ENCODE results near the gene PRSS57. TPM values are rescaled to one million over a fixed set of nuclear protein-coding genes. Genes with fewer than 3 reads are reported as not detected.

Gene PRSS57
- total RNA-seq, 1 experiment from 2014 or later, result not detected

DNA sequence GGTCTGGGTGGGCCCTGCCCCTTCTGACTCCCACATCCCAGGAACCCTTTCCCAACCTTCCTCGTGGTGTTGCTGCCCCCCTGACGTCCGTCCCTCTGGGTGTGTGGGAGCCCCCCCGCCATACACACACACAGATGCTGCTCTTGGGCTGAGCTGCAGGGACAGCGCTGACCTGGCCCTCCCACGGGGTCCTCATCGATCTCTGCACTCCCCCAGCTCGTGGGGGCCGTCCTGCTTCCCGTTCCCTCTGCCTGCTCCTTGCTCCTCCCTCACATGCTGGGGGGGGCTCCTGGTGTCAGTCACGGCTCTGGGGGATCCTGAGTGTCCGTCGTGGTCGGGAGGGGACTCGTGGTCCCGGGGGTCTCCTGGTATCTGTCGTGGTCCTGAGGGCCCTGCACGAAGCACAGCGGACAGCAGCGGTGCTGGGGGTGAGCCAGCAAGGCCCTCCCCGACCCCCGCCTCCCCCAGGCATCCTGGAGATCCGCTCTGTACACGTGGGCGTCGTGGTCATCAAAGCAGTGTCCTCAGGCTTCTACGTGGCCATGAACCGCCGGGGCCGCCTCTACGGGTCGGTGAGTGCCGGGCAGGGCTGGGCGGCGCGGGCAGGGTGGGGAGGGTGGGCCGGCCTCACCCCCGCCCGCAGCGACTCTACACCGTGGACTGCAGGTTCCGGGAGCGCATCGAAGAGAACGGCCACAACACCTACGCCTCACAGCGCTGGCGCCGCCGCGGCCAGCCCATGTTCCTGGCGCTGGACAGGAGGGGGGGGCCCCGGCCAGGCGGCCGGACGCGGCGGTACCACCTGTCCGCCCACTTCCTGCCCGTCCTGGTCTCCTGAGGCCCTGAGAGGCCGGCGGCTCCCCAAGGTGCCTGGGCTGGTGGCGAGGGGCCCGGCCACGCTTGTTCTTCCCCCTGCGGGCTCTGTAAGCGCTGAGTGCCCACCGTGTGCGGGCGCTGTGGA lies 52.2 kb downstream of the PRSS57 start:
- Histone ChIP-seq H3K9me3 (replicated peaks) (no peaks in the 10 kb centered on the region), H3K4me3 (no peak overlapping the region), H3K27ac (no peak overlapping the region), H3K4me1 (replicated peaks) (peaks cover 14% of the 10 kb centered on the region), H3K36me3 (peaks cover 37% of the 10 kb centered on the region), H3K27me3 (replicated peaks) (no peaks in the 10 kb centered on the region; the same call in 1 of the 2 replicates)
- no peak for DNase-seq (ENCODE audit: low read depth in 1 of 2, low spot score in 2 of 2)

DNA sequence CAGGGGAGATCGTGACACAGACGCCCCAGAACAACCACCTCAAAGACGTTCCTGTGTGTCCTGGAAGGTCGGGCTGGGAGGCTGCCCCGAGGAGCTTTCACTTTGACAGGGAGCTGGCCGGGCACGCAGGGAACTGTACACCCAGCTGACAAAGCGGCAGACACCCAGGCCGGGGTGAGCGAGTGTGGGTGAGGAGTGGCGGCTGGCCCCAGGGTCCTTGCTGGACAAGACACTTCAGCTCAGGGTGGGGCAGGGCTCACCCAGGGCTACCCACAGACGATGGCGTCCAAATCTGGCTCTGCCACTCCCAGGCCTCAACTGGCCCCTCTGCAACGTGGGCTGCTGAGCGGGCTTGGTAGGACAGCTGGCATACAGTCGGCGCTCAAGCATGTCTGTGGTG lies 53.5 kb downstream of the PRSS57 start:
- Histone ChIP-seq H3K36me3 (peaks cover 23% of the 10 kb centered on the region), H3K27me3 (replicated peaks) (no peaks in the 10 kb centered on the region; the same call in 1 of the 2 replicates), H3K27ac (no peak overlapping the region), H3K4me3 (no peak overlapping the region), H3K4me1 (replicated peaks) (peaks cover 14% of the 10 kb centered on the region), H3K9me3 (replicated peaks) (no peaks in the 10 kb centered on the region)
- no peak for DNase-seq (ENCODE audit: low read depth in 1 of 2, low spot score in 2 of 2)

DNA sequence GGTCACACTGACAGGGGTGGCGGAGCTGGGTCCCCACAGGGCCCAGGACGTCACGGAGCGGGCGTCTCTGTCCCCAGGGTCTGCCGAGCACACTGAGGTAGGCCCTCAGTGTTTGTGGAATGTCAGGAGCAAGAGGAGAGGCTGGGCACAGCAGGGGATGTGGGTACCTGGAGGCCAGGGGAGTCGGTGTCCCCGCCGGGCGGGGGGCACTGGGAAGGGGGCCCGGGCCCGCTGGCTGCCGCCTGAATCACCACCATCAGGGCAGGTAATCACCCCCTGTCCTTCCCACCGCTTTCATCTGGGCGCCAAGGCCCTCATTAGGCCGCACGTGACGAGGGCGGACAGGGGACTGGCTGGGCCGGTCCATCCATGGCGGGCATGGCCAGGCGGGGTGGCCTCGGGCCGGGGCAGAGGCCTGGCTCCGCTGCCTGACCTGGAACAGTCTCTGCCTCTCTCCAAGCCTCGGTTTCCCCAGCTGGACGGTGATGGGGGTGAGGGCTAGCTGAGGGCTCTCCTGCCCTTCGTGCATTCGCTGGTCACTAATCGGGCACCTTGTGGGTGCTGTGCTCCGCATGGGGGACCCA lies 54.6 kb downstream of the PRSS57 start:
- Histone ChIP-seq H3K36me3 (peaks cover 13% of the 10 kb centered on the region), H3K9me3 (replicated peaks) (no peaks in the 10 kb centered on the region), H3K27ac (no peak overlapping the region), H3K4me1 (replicated peaks) (peaks cover 14% of the 10 kb centered on the region), H3K4me3 (no peak overlapping the region), H3K27me3 (replicated peaks) (no peaks in the 10 kb centered on the region; the same call in 1 of the 2 replicates)
- no peak for DNase-seq (ENCODE audit: low read depth in 1 of 2, low spot score in 2 of 2)

DNA sequence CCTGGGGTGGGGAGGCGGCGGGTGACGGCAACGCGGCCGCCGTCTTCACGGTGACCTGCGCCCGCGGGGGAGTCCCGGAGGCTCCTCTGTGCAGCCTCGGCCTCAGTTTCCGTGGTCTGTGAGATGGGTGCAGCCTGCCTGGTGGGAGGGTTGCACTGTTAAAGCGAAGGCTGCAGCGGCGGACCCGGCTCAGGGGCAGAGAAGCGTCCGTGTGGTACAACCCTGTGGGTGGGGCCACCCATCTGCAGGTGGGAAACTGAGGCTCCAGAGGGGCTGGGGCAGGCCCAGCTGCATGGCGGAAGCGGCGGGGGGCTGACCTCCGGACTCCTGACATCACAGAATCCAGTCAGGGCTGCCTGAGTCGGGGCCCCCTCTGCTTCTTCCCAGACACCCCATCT lies 55.1 kb downstream of the PRSS57 start:
- no peak overlapping the region for H3K27ac ChIP-seq
- peak overlapping the region; percentile 43 for H3K4me3 ChIP-seq
- peaks cover 9% of the 10 kb centered on the region for H3K36me3 ChIP-seq
- H3K27me3 ChIP-seq (replicated peaks), result no peaks in the 10 kb centered on the region; the same call in 1 of the 2 replicates
- peaks cover 14% of the 10 kb centered on the region for H3K4me1 ChIP-seq (replicated peaks)
- no peak for DNase-seq (ENCODE audit: low read depth in 1 of 2, low spot score in 2 of 2)
- H3K9me3 ChIP-seq (replicated peaks), result no peaks in the 10 kb centered on the region

DNA sequence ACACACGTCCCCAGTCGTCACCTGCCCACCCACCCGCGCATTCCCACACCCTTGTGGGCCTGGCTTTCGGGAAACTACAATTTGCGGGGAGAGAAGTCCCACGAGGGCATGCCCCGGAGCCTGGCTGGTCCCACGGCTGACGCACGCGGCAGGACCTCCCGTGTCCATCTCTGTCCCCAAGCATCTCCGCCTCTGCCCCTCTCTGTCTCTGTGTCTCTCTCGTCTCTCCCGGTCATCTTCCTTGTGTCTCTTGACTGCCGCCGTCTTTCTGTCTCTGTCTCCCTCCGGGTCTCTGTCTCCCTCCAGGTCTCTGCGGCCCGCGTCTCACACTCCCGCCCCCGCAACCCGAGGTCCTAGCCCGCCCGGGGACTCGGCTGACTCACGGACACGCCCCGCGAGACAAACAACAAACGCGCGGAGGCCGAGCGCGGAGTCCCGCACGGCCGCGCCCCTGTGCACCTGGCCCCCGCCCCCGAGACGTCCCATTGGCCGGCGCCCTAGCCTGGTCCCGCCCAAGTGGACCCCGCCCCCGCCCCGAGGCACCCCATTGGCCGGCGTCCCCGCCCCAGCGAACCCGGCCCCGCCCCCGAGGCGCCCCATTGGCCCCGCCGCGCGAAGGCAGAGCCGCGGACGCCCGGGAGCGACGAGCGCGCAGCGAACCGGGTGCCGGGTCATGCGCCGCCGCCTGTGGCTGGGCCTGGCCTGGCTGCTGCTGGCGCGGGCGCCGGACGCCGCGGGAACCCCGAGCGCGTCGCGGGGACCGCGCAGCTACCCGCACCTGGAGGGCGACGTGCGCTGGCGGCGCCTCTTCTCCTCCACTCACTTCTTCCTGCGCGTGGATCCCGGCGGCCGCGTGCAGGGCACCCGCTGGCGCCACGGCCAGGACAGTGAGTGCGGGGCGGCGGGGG lies 55.7 kb downstream of the PRSS57 start, which contains the start of gene FGF22:
Gene FGF22, plus strand, starts transcription at position 627 of the 908 bp plus-strand sequence. Its CDS starts 47 bp downstream, at position 674.
- no peaks in the 10 kb centered on the region; the same call in 1 of the 2 replicates for H3K27me3 ChIP-seq (replicated peaks)
- H3K4me1 ChIP-seq (replicated peaks), result peaks cover 14% of the 10 kb centered on the region
- peak; percentile 68 to 93 for DNase-seq (ENCODE audit: low read depth in 1 of 2, low spot score in 2 of 2)
- H3K36me3 ChIP-seq, result peaks cover 3% of the 10 kb centered on the region
- H3K9me3 ChIP-seq (replicated peaks), result no peaks in the 10 kb centered on the region
- no peak within 1 kb of the TSS for H3K27ac ChIP-seq
- H3K4me3 ChIP-seq, result peak within 1 kb of the TSS; percentile 43

DNA sequence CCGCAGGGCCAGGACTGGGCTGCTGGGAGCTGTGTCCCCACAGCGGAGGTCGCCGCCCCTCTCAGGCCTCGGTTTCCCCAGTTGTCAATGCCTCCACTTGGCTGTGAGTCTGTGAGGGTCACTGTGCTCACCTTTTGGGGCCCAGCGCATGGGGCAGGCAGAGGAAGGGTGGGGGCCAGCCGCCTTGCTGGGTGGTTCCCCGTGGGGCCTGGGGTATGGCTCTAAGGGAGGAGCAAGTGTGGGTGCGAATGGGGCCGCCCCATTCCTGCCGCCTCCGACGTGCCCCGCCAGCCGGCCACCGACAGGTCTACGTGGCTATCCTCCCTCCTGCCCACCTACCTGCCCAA lies 56.4 kb downstream of the PRSS57 start:
- no peaks in the 10 kb centered on the region for H3K9me3 ChIP-seq (replicated peaks)
- peak overlapping the region; percentile 43 for H3K4me3 ChIP-seq
- DNase-seq (ENCODE audit: low read depth in 1 of 2, low spot score in 2 of 2), result no peak
- no peaks in the 10 kb centered on the region for H3K36me3 ChIP-seq
- peaks cover 19% of the 10 kb centered on the region for H3K4me1 ChIP-seq (replicated peaks)
- no peaks in the 10 kb centered on the region; the same call in 1 of the 2 replicates for H3K27me3 ChIP-seq (replicated peaks)
- H3K27ac ChIP-seq, result no peak overlapping the region

Other genes with a start within 250 kb of the PRSS57 start
- gene SHC2, start 234.4 kb downstream of the PRSS57 start, total RNA-seq (2014; rRNA removed; shearing (Covaris generic)), result not detected in 2 replicates
- gene MADCAM1, start 199.0 kb downstream of the PRSS57 start, total RNA-seq (2014; rRNA removed; shearing (Covaris generic)), result not detected in 2 replicates
- gene TPGS1, start 188.0 kb downstream of the PRSS57 start, total RNA-seq (2014; rRNA removed; shearing (Covaris generic)), result 68.7 and 73.3 TPM in 2 replicates
- 62.1 and 97.9 TPM in 2 replicates for gene CDC34, start 163.7 kb downstream of the PRSS57 start, total RNA-seq (2014; rRNA removed; shearing (Covaris generic))
- gene GZMM, start 151.4 kb downstream of the PRSS57 start, total RNA-seq (2014; rRNA removed; shearing (Covaris generic)), result not detected in 2 replicates
- 444 and 577 TPM in 2 replicates for gene BSG, start 122.9 kb downstream of the PRSS57 start, total RNA-seq (2014; rRNA removed; shearing (Covaris generic))
- gene HCN2, start 105.6 kb downstream of the PRSS57 start, total RNA-seq (2014; rRNA removed; shearing (Covaris generic)), result 2.2 and 4.3 TPM in 2 replicates
- 44.2 and 44.7 TPM in 2 replicates for gene POLRMT, start 61.9 kb downstream of the PRSS57 start, total RNA-seq (2014; rRNA removed; shearing (Covaris generic))
- gene FGF22, start 55.6 kb downstream of the PRSS57 start, total RNA-seq (2014; rRNA removed; shearing (Covaris generic)), result 0.13 TPM in 1 of 2 replicates, not detected in the other
- 55.9 and 79.3 TPM in 2 replicates for gene RNF126, start 32.2 kb downstream of the PRSS57 start, total RNA-seq (2014; rRNA removed; shearing (Covaris generic))
- gene FSTL3, start 19.1 kb downstream of the PRSS57 start, total RNA-seq (2014; rRNA removed; shearing (Covaris generic)), result 317 and 364 TPM in 2 replicates
- gene PALM, start 13.5 kb upstream of the PRSS57 start, total RNA-seq (2014; rRNA removed; shearing (Covaris generic)), result not detected in 2 replicates
- gene MISP, start 55.7 kb upstream of the PRSS57 start, total RNA-seq (2014; rRNA removed; shearing (Covaris generic)), result 0.11 TPM in 1 of 2 replicates, not detected in the other
- gene PTBP1, start 102.0 kb upstream of the PRSS57 start, total RNA-seq (2014; rRNA removed; shearing (Covaris generic)), result 177 and 308 TPM in 2 replicates
- gene PLPPR3, start 126.5 kb upstream of the PRSS57 start, total RNA-seq (2014; rRNA removed; shearing (Covaris generic)), result 1.1 and 2.3 TPM in 2 replicates
- not detected in 2 replicates for gene AZU1, start 132.4 kb upstream of the PRSS57 start, total RNA-seq (2014; rRNA removed; shearing (Covaris generic))
- gene PRTN3, start 145.5 kb upstream of the PRSS57 start, total RNA-seq (2014; rRNA removed; shearing (Covaris generic)), result not detected in 2 replicates
- gene ELANE, start 156.9 kb upstream of the PRSS57 start, total RNA-seq (2014; rRNA removed; shearing (Covaris generic)), result not detected in 2 replicates
- gene CFD, start 164.2 kb upstream of the PRSS57 start, total RNA-seq (2014; rRNA removed; shearing (Covaris generic)), result 3.3 and 12.5 TPM in 2 replicates
- 17.2 and 18.7 TPM in 2 replicates for gene MED16, start 197.7 kb upstream of the PRSS57 start, total RNA-seq (2014; rRNA removed; shearing (Covaris generic))
- not detected in 2 replicates for gene RNU6-9, start 198.0 kb upstream of the PRSS57 start, total RNA-seq (2014; rRNA removed; shearing (Covaris generic))
- gene R3HDM4, start 217.8 kb upstream of the PRSS57 start, total RNA-seq (2014; rRNA removed; shearing (Covaris generic)), result 23.9 and 38.2 TPM in 2 replicates
- gene KISS1R, start 221.9 kb upstream of the PRSS57 start, total RNA-seq (2014; rRNA removed; shearing (Covaris generic)), result not detected in 2 replicates
- 4.2 and 8.1 TPM in 2 replicates for gene ARID3A, start 230.6 kb upstream of the PRSS57 start, total RNA-seq (2014; rRNA removed; shearing (Covaris generic))